WERI-Rb-1 (cell line): Measurements from ENCODE around the gene LRP11.

Source experiments
- DNase-seq: peaks from one replicate; pipeline ENCODE4 v3.0.0-alpha.2; 2020
- H3K27ac ChIP-seq: fragments of 250-450 bp; sonication (Bioruptor Pico); 2 replicates; pipeline ENCODE4 v1.5.1; 2020; ENCODE audit warnings: mild to moderate bottlenecking, moderate library complexity
- H3K27me3 ChIP-seq: fragments of 250-450 bp; sonication (Bioruptor Pico); 2 replicates; pipeline ENCODE4 v1.5.1; 2021; ENCODE audit warnings: mild to moderate bottlenecking, low read depth, moderate library complexity; ENCODE audit not compliant: insufficient read depth, severe bottlenecking
- H3K36me3 ChIP-seq: fragments of 250-450 bp; sonication (Bioruptor Pico); 2 replicates; pipeline ENCODE4 v1.5.1; 2020; ENCODE audit warnings: mild to moderate bottlenecking, moderate library complexity
- H3K4me3 ChIP-seq: 2 replicates; pipeline ENCODE4 v1.5.1; 2011; ENCODE audit warnings: low read depth, mild to moderate bottlenecking, control low read depth, low read length
- H3K9me3 ChIP-seq: fragments of 250-450 bp; sonication (Bioruptor Pico); 2 replicates; pipeline ENCODE4 v1.5.1; 2021; ENCODE audit warnings: mild to moderate bottlenecking, moderate library complexity; ENCODE audit not compliant: severe bottlenecking
- CTCF ChIP-seq: IDR thresholded peaks from 2 replicates; pipeline ENCODE4 v1.5.1; 2011; ENCODE audit warnings: low read depth, mild to moderate bottlenecking, control low read depth, inconsistent platforms, low read length

Gene LRP11

DNA sequence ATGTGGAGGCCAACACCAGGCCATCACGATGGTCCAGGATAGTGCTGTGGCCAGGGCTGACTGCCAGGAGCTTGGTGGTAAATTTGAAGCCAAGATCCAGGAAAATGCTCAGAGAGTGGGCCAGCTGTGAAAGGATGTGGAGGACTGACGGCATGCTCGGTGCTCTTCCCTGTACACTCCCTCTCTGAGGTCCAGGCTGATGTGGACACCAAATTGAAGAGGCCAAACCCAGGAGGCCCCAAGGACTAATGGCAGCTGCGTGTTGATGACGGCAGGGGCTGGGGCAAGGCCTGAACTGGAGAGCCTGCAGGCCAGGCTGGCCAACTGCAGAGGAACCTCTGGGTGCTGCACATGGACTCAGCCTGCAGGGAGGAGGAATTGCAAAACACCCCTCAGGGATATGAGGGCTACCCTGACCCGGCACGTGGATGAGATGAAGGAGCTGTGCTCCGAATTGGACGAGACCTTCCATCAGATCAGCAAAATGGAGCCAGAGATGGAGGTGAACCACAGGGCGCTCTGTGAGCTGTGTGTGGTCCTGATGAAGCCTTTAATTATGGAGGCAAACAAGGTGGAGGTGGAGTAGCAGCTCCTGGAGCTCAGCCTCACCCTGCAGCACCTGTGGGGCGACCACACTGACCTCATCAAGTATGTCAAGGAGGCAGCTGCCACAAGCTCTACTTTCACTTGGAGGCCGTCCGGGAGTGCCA lies 40.7 kb upstream of the LRP11 start:
- Histone ChIP-seq H3K4me3 (no peak overlapping the region), H3K9me3 (peaks cover 15% of the 10 kb centered on the region), H3K27ac (no peak overlapping the region), H3K27me3 (no peaks in the 10 kb centered on the region), H3K36me3 (no peaks in the 10 kb centered on the region)
- TF ChIP-seq CTCF, result no peak
- DNase-seq, result no peak

DNA sequence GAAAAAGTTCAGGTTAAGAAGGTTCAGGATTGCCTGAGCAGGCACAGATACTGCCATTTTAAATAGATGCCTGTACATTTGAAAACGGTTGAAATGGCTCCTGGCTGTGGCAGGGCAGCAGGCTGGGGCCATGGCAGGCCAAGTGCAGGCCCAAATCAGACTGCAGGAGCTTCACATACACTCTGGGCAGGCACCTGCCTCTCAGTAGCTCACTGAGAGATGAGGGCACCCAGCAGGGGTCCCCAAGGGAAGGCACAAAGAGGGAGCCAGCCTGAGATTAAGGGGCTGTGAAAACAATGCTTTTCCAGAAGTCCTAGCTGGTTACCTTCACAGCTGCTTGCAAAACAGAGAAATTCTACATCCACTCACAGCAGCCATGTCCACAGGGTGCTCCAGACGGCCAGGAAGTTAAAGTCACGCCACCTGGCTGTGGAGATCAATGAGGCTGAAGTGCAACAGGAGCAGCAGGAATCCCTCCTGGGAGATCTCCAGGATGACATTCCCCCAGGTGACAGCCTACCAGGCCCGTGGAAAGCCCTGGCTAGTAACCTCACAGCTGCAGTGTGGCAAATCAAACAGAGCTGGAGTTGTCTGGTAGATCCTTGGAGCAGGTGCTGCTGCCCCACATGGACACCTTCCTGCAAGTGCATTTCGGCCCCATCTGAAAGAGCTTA lies 39.9 kb upstream of the LRP11 start:
- no peak for DNase-seq
- Histone ChIP-seq H3K27ac (no peak overlapping the region), H3K27me3 (no peaks in the 10 kb centered on the region), H3K36me3 (no peaks in the 10 kb centered on the region), H3K9me3 (peaks cover 15% of the 10 kb centered on the region), H3K4me3 (no peak overlapping the region)
- TF ChIP-seq CTCF, result no peak

GRCh38 chr6:149901444-149902140 lies 37.4 kb upstream of the LRP11 start:
- H3K4me3 ChIP-seq, result no peak overlapping the region
- no peaks in the 10 kb centered on the region for H3K27me3 ChIP-seq
- DNase-seq, result no peak
- no peaks in the 10 kb centered on the region for H3K9me3 ChIP-seq
- H3K36me3 ChIP-seq, result no peaks in the 10 kb centered on the region
- H3K27ac ChIP-seq, result no peak overlapping the region
- TF ChIP-seq CTCF, result no peak

- Histone ChIP-seq H3K27me3 (no peaks in the 10 kb centered on the region), H3K9me3 (no peaks in the 10 kb centered on the region), H3K36me3 (no peaks in the 10 kb centered on the region), H3K27ac (no peak overlapping the region), H3K4me3 (no peak overlapping the region)
- no peak for DNase-seq
- TF ChIP-seq CTCF, result no peak
Measured at GRCh38 chr6:149900620-149901443, 36.7 kb upstream of the LRP11 start.

DNA sequence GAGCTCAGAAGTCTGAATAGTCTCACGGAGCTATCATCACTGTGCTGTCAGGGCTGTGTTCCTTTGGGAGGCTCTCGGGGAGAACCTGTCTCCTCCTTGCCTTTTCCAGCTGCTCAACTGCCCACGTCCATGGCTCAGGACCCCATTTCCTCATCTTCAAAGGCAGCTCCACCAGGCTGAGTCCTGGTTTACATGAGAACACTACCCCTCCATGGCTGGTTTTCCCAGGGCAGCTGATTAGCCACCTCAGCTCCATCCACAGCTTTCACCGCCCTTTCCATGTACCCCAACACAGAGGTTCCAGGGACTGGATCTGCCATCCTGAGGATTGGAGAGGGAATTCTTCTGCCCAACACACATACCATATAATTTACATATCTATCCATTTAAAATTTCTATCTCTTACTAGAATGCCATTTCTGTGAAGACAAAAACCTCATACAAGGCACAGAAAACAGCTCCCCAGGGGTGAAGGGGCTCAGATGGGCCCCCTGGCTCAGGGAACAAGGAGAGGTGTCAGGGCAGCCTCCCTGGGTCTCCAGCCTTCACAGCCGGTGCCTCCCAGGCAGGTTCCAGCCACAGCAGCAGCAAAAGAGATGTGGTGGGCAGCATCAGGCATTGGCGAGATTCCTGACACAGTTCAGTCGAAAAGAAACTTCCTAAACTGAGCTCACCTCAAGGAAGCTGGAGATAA lies 35.9 kb upstream of the LRP11 start:
- Histone ChIP-seq H3K9me3 (no peaks in the 10 kb centered on the region), H3K36me3 (no peaks in the 10 kb centered on the region), H3K27me3 (no peaks in the 10 kb centered on the region), H3K4me3 (no peak overlapping the region), H3K27ac (no peak overlapping the region)
- no peak for DNase-seq
- no peak for TF ChIP-seq CTCF
